ENCODE results near the gene ADAMTS12.

The ADAMTS12 gene

DNA sequence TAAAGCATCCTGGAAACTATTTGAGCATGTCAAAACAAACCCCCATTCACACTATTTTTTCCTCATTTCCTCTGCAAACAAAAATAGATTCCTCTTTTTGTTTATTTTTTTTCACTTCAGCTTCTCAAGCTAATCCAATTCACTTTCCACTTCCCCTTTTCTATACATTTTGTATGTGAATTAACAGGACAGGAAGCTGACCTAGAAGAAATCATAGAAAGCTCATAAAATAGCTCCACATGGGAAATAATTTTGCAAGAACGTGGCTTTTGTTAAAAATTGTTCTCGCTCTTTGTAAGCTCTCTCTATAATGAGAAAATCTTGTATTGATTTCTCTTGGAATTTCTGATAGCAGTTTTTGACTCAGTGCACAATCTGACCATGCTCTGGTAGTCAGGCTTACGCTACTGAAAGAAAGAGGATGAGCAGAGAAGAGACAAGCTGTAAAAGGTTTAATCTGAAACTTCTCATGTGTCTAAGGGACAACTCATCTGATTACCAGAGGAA lies 215.8 kb downstream of the ADAMTS12 start:
- no peak for DNase-seq (ENCODE audit: low read depth in 4 of 4, low spot score in 1 of 4)

DNA sequence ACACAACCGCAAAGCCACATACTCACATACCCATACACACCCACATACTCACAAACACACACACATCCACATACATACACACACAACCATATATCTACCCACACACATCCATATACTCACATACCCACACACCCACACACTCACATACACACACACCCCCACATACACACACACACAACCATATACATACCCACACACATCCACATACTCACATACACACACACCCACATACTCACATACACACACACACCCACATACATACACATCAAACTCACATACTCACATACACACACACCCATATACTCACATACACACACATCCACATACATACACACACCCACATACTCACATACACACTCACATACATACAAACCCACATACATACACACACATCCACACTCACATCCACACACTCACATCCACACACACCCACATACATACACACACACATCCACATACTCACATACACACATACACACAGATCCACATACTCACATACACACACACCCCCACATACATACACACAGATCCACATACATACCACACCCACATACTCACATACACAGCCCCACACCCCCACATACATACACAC lies 220.0 kb downstream of the ADAMTS12 start:
- DNase-seq (ENCODE audit: low read depth in 4 of 4, low spot score in 1 of 4), result no peak

DNA sequence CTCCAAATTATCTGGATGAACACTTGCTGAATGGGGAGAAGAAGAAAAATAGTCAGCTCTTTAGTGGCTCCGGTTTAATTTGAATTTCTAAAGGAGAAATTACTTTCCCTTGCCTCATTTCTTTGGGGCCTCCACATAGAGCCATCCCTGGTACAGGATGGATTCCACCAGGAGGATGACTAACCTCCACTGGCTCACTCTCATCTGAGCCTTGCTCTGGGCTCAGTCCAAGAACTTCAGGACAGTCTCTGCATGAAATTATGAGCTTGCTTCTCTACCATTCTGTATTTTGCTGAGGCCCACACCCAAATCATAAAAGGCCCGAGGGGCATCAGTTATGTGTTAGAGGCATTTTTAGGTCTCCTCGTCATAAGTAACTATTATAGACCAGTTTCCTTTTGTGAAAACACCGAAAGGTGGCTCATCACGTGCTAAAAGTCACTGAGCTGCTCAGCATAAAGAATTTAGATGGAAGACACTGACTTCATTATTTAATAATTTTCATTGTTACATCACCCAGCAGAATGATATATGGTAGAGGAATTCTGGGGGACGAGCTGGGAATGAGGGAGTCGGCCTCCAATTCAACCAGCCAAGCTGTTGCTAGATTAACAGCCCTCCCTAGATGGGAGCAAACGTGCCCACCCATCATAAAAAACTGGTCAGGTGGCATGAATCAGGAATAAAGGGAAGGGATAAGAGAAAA lies 228.9 kb downstream of the ADAMTS12 start:
- DNase-seq (ENCODE audit: low read depth in 4 of 4, low spot score in 1 of 4), result no peak

DNA sequence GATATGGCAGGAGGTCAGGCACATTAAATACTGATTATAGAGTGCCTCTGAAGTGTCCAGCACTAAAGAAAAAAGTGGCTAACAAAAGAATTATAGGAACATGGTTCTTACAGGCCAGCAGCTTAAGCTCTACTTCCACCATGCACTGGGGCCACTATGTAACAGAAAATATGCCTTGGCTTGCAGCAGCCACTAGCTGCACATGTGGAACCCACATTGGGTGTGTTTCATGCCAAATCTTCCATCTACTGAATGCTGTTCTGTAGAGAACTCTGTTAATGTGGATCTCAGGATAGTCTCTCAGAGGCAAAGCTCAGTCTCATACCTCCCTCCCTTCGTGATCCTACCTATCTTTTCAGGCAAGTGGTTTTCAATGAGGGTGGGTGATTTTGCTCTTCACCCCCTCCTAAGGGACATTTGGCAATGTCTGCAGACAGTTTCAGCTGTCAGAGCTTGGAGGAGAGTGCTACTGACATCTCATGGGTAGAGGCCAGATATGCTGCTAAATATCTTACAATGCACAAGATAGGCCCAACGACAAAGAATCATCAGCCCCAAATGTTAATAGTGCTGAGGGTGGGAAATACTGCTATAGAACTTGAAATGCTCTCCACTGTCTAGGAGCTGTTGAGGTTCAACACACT lies 232.1 kb downstream of the ADAMTS12 start:
- DNase-seq (ENCODE audit: low read depth in 4 of 4, low spot score in 1 of 4), result no peak

DNA sequence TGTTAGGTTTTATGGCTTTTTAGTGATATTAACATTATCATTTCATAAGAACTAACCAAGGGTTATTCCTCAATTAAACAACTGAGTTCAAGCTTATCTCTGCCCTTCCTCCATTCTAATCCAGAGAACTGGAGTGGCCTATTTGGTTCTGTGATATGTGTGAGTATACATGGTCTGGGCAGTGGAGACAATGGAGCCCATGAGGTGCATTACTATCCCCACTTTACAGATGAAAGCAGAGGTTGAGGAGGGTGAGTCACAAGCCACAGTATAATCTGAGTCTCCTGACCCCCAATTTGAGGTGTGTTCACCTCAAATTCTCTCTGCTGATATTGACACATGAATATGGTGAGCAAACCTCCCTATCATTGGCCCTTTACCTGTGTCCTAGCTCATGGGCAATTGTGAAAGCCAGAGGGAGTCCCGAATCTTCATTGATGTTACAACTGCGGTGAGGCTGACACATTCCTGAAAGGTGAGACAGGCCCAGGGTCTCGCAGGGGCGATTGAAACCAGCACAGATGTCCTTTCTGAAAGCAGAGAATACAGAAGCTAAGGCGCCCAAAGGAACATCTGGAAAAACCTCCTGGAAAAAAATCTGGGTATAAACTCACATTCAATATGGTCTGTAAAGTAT lies 233.9 kb downstream of the ADAMTS12 start:
- DNase-seq (ENCODE audit: low read depth in 4 of 4, low spot score in 1 of 4), result no peak

DNA sequence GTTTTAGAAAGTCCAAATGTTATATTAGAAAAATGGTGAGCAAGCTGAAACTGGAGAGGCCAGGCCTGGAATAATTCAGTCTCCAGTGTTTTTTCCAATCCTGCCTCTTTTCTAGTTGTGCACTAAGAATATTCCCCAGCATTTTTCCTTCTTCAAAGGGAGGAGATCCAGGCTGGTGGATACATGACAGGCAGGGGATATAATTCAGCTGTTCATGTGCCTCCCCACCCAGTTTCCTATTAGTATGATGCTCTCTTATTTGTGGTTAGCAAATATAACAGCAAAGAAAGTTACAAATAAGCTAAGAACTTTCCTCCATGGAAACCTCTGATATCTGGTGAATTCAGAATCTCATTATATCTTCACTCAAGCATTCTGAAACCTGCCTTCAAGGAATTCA lies 234.6 kb downstream of the ADAMTS12 start:
- DNase-seq (ENCODE audit: low read depth in 4 of 4, low spot score in 1 of 4), result no peak

DNA sequence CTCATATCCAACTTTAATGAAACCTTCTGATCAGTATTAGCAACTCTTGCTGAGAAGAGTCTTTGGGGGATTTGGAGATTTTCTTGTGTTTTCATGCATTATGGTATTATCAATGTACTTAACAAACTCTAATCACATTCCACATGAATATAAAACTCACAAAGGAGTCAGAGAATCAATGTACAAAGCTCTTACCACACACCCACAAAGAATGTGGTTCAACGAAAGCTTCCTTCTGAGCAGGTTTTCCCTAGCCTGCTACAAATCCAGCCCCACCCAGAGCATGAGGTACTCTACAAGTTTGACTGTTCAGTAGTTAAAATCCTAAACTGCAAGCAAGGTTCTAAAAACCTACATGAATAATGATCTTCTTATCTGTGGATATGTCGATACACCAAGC lies 240.9 kb downstream of the ADAMTS12 start:
- no peak for DNase-seq (ENCODE audit: low read depth in 4 of 4, low spot score in 1 of 4)

DNA sequence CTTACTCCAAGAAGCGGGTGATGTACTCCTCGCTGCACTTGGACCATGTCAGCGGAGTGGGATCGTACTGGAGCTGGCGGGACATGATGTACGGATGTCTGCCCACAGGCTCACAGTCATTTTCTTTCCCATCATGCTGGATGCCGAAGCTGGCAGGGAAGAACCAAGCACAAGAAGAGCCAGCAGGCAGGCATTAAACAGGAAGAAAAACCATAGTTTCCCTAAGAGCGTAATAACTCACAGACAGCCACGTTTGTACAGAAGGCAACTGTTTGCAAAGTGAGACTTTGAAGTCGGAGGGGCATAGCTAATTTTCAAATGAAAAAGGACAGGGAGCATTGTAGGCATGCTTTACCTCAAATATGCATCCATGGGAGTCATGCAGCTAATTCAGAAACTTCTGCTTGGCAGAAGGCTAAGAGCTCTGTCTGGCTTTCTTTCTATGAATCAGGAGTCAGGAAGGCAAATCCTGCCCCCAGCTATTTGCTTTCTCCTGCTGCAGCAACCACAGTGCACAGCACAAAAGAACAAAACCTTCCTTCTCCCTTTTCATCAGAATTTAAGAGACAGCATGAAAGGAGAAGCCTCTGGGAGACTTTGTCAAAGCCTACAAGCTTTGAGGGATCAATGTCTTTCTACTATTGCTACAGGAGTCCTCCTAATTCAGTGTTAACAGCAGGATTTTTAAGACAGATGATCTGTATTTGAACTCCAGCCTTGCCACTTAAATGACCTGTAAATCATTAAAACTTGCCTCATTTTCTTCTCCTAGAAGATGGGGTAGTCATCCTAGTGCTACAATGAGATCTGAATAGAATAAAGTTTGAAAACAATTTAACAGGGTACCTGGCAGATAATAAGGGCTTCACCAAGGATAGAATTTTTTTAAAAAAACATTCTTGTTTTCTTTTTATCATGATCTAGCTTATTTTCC lies 242.0 kb downstream of the ADAMTS12 start:
- DNase-seq (ENCODE audit: low read depth in 4 of 4, low spot score in 1 of 4), result no peak

DNA sequence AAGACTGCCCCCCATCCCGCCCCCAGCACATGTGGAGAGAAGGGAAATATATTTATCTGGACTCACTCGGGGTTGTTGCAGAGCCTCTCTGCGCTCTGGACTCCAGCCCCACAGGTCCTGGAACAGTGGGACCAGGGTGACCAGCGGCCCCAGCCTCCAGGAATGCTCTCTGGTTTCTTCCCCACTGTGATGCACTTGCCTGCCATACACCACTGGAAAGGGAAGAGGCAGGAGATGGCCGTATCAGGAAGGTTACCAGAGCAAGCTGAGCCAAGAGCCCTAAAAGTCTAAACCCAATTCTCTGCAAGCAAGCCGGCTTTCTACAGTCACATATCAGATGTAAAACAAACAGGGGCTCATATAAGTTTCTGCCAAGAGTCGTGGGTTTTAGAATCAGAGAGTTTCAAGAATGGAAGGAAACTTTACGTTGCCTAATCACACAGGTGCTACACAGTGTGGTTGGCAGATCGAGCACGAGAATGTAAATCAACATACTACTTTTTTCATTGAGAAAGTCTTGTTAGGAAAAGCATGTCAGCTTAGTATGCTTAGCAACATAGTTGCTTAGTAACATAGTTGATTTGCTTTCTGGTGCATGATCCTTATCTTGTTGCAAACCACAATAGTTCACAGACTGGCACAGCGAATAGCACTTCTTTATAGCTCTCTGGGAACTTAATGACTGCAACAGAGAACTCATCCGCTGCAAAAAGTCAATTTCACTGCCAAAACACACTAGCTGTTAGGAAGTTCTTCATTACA lies 249.9 kb downstream of the ADAMTS12 start:
- no peak for DNase-seq (ENCODE audit: low read depth in 4 of 4, low spot score in 1 of 4)

DNA sequence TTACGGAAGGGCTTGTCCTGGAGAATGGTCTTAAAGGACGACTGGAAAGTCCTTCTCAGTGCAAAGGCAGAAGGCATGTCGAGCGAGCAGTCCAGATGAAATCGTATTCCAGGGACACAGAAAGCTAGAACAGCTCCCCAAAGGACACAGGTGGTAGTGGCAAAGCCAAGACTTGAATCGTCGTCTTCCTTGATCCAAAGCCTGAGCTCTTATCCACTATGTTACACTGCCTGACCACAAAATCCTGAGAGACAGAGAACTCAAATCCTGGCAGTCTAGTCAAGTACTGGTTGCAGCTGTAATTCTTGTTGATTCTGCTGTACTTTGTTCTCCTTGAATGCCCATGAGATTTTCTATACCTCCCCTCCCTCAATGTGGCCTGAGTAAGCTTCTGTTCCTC lies 252.3 kb downstream of the ADAMTS12 start:
- no peak for DNase-seq (ENCODE audit: low read depth in 4 of 4, low spot score in 1 of 4)

DNA sequence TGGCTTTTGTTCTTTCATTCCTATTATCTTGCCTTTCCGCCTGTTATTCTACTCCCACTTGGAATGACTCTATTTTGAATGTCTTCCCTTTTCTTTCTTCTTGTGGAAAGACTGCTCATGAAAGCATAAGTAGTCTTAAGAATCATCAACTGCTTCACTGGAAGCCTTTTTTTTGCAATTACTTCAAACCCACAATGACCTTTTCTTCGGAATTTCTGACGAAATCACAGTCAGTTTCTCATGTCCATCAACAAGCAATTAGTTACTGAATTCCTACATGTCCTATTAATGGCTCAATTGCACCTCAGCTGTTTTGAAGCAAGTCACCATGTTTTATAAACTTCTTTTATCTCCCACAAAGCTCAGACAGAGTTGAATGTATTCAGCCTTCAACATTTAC lies 254.8 kb downstream of the ADAMTS12 start:
- no peak for DNase-seq (ENCODE audit: low read depth in 4 of 4, low spot score in 1 of 4)

DNA sequence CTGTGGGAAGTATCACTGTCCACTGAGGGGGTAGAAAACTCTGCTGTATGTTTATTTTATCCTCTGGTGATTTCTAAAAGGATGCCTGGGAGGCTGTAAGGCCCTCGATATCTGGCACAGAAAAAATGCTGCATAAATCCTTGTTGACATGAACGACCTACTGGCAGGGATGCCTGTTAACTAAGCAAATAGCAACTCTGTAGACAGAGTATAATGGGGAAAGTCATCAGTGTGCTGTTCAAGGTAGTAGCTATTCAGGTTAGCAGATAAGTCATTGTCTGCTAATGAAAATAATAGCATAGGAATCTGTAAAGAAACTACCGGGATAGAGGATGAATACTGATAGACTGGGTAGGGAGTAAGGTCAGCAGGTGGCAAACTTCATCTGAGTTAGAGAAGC lies 256.2 kb downstream of the ADAMTS12 start:
- DNase-seq (ENCODE audit: low read depth in 4 of 4, low spot score in 1 of 4), result no peak

DNA sequence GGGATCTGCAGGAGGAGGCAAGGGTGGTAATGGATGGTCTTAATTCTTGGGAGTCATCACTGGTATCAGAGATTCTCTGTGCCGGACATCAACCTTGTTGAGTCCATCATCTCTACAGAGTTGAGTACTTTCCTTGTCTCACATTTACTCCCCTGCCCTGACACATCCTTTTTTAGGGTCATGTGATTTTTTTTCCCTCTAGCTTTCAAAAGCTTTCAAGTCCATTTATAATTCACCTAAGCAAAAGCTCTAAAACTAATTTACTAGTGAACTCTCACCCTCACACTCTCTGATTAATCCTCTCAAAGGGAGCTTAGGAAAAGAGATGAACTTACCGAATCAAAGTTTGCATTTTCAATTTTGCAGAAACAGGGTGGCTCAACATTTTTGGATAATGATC lies 258.1 kb downstream of the ADAMTS12 start:
- no peak for DNase-seq (ENCODE audit: low read depth in 4 of 4, low spot score in 1 of 4)

DNA sequence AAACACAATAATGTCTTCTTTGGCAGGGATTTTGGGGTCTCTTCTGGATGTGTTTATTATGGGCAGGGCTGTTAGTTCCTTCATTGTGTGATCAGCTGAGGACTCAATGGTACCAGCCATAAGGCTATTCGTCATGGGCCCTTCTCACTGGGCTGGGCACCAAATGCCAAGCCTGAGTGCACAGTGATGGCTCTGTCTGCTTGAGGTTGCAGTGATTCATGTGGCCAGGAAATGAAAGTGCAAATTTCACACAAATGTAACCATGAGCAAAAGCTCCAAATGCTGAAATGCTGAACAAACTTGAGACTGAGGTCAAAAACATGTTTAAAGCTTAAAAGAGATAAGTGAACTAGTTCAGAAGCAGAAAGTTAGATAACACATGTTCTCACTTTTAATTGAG lies 260.0 kb downstream of the ADAMTS12 start:
- no peak for DNase-seq (ENCODE audit: low read depth in 4 of 4, low spot score in 1 of 4)

DNA sequence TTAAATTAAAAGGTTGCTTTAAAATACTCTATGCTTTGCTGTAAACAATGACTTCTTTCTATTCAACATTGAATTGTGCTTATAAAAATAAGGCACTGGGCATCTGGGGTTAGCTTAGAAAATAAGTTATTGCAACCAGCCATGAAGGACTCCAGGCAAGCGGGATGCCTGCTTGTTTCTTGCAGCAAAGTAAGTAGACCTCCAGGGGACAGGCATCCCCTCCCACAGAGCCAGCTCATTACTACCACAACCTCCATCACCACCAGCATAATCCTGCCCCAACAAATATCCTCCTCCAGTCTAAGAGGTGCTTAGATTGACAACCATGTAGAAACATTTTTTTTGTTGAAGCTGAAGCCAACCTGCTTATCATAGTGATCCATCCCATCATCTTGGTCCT lies 260.7 kb downstream of the ADAMTS12 start:
- DNase-seq (ENCODE audit: low read depth in 4 of 4, low spot score in 1 of 4), result no peak

DNA sequence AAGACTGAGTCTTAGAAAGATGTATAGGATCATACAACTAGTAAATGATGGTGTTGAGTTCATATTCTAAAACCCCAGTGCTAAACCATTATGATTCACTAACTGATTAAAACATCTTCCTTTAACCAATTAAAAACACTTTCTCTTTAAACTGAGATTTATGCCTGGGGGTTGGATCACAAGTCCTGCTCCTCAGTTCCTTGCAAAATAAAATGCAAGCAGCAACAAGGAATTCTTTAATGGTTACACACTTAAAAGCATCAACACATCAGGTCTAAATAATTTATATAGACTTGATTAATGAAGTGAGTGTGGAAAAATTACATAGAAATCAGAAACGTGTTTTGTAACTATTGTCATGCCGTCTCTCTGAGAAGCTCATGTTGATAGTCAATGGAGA lies 261.8 kb downstream of the ADAMTS12 start:
- no peak for DNase-seq (ENCODE audit: low read depth in 4 of 4, low spot score in 1 of 4)

DNA sequence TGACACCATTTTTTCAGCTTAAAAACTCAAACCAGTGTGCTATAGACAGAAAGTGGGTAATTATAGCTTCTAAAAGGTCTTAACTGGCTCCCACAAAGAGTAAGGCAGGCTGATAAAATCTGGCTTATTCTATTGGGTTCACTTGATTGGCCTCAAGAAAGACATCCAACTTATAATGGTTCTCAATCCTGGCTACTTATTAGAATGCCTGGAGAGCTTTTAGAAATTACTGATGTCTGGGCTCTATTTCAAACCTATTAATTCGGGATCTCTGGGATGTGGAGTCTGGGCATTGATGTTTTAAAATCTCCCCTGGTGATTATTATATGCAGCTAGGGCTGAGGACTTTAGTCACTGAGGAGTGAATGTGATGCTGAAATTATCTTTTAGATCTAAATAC lies 263.0 kb downstream of the ADAMTS12 start:
- no peak for DNase-seq (ENCODE audit: low read depth in 4 of 4, low spot score in 1 of 4)

DNA sequence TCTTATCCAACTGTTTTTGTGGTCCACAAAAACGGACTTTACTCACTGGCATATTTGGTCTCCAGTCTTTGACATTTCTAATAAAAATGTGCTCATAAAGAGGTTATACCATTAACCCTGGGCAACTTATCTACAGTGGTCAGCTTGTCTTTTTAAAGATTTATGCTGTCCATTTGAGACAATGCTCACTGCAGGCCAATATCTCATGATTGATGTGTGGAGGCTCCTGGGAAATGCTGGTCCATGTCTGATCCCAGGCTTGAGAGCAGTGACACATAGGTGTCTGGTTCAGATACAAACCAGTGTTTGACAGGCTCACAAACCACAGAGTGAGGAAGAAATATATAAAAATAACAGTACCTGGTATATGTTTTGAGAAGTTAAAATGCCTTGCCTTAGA lies 270.3 kb downstream of the ADAMTS12 start:
- DNase-seq (ENCODE audit: low read depth in 4 of 4, low spot score in 1 of 4), result no peak

DNA sequence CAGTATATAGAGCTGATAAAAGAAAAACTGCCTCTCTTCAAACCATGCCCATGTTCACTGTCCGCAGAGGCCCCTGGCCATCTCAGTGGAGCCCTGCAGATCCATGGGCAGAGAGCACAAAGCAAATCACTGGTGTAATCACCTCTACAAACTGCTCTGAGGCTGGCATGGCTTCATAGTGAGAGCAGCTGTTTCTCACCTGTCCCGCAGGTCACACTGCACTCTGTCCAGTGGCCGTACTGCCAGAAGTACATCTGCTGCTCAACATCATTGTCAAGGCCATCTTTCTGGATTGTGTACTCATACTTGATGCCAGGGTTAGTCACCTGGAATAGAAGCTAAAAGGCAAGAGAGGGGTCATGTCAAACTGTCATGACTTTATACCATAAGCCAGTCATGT lies 277.8 kb downstream of the ADAMTS12 start:
- DNase-seq (ENCODE audit: low read depth in 4 of 4, low spot score in 1 of 4), result no peak

DNA sequence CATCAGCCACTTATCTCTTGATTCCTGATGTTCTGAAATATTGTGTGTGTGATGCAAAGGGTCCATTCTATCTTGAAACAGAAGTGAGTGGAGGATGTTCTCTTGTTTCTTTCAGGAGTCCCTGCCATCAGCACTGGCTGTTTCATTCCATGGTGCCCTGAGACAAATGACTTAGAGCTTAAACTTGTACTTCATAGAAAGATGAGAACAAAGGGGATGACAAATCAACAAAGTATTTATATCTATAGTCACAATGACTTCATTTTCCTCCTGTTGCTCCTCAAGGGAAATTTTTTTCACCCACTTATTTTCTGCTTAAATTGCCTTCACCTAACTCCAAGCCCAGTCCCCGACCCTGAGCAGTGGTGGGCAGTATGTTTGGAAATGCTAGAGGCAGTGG lies 279.4 kb downstream of the ADAMTS12 start:
- DNase-seq (ENCODE audit: low read depth in 4 of 4, low spot score in 1 of 4), result no peak

Measured in stimulated activated CD4-positive, alpha-beta T cell treated with anti-CD3 and anti-CD28 coated beads, Interleukin-1b, Interleukin-23, amount 100 ng/mL, for 24 hours (primary cell).